A549 (cell line): ENCODE data around the gene LTK. TPM values are rescaled to one million over a fixed set of nuclear protein-coding genes. Genes with fewer than 3 reads are reported as not detected.

ENCODE experiments used
- ATAC-seq, 2 experiments: fragments of 200-7000 bp in 1 of 2; fragments of >200 bp in 1 of 2; cut with Nextera tagmentation in 1 of 2; cut with Tn5 transposase in 1 of 2; 3 replicates each; pipeline versions ENCODE4 v1.8.0 to v1.9.1; 2018 to 2020; ENCODE audit warnings: mild to moderate bottlenecking in 1 of 2, moderate library complexity in 1 of 2
- CTCF ChIA-PET: fragments of 300-600 bp; sonication (Branson Sonifier 250); formaldehyde crosslinking; extraction: SDS; loops from one replicate; lab custom pipeline; 2021; ENCODE audit warnings: antibody characterized with exemption, inconsistent platforms; lab: Yijun Ruan, JAX
- POLR2A ChIA-PET: fragments of 350-600 bp; formaldehyde crosslinking; extraction: SDS; loops from one replicate; lab custom pipeline; 2021; ENCODE audit warnings: antibody characterized with exemption, inconsistent platforms; lab: Yijun Ruan, JAX
- DNase-seq, 2 experiments: peaks; one replicate each; pipeline versions ENCODE4 v3.0.0 to v3.0.0-alpha.2; 2011 to 2016; ENCODE audit warnings: low read depth in 1 of 2, low spot score in 1 of 2
- FAIRE-seq: peaks from 2 replicates; lab custom pipeline; 2011; peaks lifted over from hg19 to GRCh38; lab: Jason Lieb, UNC
- H3K27ac ChIP-seq, 2 experiments: fragments of >200 bp; sonication (Bioruptor Twin); formaldehyde crosslinking; 3 replicates each; pipeline ENCODE4 v1.5.1; 2016 to 2017
- H3K4me1 ChIP-seq: fragments of >200 bp; sonication (Bioruptor Twin); formaldehyde crosslinking; 3 replicates; pipeline ENCODE4 v1.6.1; 2016
- H3K4me2 ChIP-seq: fragments of >200 bp; sonication (Bioruptor Twin); formaldehyde crosslinking; 3 replicates; pipeline ENCODE4 v1.6.1; 2016
- H3K4me3 ChIP-seq: fragments of >200 bp; sonication (Bioruptor Twin); formaldehyde crosslinking; 3 replicates; pipeline ENCODE4 v1.5.1; 2016
- H3K9me3 ChIP-seq: fragments of >200 bp; sonication (Bioruptor Twin); formaldehyde crosslinking; 3 replicates; pipeline ENCODE4 v1.6.1; 2016
- BCL3 ChIP-seq: fragments of >200 bp; sonication (Bioruptor Twin); formaldehyde crosslinking; IDR thresholded peaks from 3 replicates; pipeline ENCODE4 v1.6.1; 2016
- CBX2 ChIP-seq: fragments of 200-600 bp; sonication (generic); IDR thresholded peaks from 2 replicates; pipeline ENCODE4 v1.6.1; 2016; ENCODE audit warnings: low read depth, mild to moderate bottlenecking, borderline replicate concordance
- CEBPB ChIP-seq, 2 experiments: fragments of >200 bp in 1 of 2; sonication (Bioruptor Twin) in 1 of 2; formaldehyde crosslinking in 1 of 2; IDR thresholded peaks; 2 replicates each; pipeline ENCODE4 v1.6.1; 2012 to 2016
- CHD2 ChIP-seq: fragments of 150-350 bp; IDR thresholded peaks from 2 replicates; pipeline ENCODE4 v1.6.1; 2014; ENCODE audit warnings: low read length; ENCODE audit not compliant: partially characterized antibody
- CTCF ChIP-seq: fragments of >200 bp; sonication (Bioruptor Twin); formaldehyde crosslinking; IDR thresholded peaks from 3 replicates; pipeline ENCODE4 v1.5.1; 2016
- EHMT2 ChIP-seq: fragments of 200-600 bp; sonication (generic); IDR thresholded peaks from 2 replicates; pipeline ENCODE4 v1.6.1; 2016; ENCODE audit warnings: antibody characterized with exemption, low read depth, mild to moderate bottlenecking, moderate library complexity
- EP300 ChIP-seq, 2 experiments: fragments of >200 bp; sonication (Bioruptor Twin); formaldehyde crosslinking; IDR thresholded peaks; 2 replicates in 1 of 2; 3 replicates in 1 of 2; pipeline ENCODE4 v1.6.1; 2016 to 2017
- ESRRA ChIP-seq: fragments of 150-350 bp; IDR thresholded peaks from 2 replicates; pipeline ENCODE4 v1.6.1; 2014; ENCODE audit warnings: mild to moderate bottlenecking, low read length, borderline replicate concordance
- FOSB ChIP-seq: fragments of 250-450 bp; sonication (Bioruptor Pico); IDR thresholded peaks from 2 replicates; pipeline ENCODE4 v1.5.0; 2020; ENCODE audit warnings: mild to moderate bottlenecking, moderate library complexity
- HDAC2 ChIP-seq: fragments of 200-600 bp; sonication (generic); IDR thresholded peaks from 2 replicates; pipeline ENCODE4 v1.6.1; 2016
- HES2 ChIP-seq: fragments of >200 bp; sonication (Bioruptor Twin); formaldehyde crosslinking; IDR thresholded peaks from 2 replicates; pipeline ENCODE4 v1.6.1; 2016
- JUN ChIP-seq, 2 experiments: fragments of >200 bp; sonication (Bioruptor Twin); formaldehyde crosslinking; IDR thresholded peaks; 2 replicates in 1 of 2; 3 replicates in 1 of 2; pipeline ENCODE4 v1.6.1; 2016 to 2017
- JUNB ChIP-seq: fragments of >200 bp; sonication (Bioruptor Twin); formaldehyde crosslinking; IDR thresholded peaks from 2 replicates; pipeline ENCODE4 v1.6.1; 2016
- MAFK ChIP-seq: fragments of 450-650 bp; IDR thresholded peaks from 2 replicates; pipeline ENCODE4 v1.6.1; 2014; ENCODE audit not compliant: partially characterized antibody
- MAX ChIP-seq: IDR thresholded peaks from 2 replicates; pipeline ENCODE4 v1.6.1; 2012
- MAZ ChIP-seq: fragments of 150-350 bp; IDR thresholded peaks from 2 replicates; pipeline ENCODE4 v1.6.1; 2014; ENCODE audit warnings: antibody characterized with exemption, low read depth, low read length, borderline replicate concordance
- MYC ChIP-seq: IDR thresholded peaks from 2 replicates; pipeline ENCODE4 v1.6.1; 2012; ENCODE audit warnings: mild to moderate bottlenecking, inconsistent platforms, low read length, improper control_type of control experiment, borderline replicate concordance
- REST ChIP-seq: fragments of 200-600 bp; sonication (generic); IDR thresholded peaks from 2 replicates; pipeline ENCODE4 v1.6.1; 2016; ENCODE audit warnings: antibody characterized with exemption, mild to moderate bottlenecking, moderate library complexity
- RNF2 ChIP-seq: fragments of 200-600 bp; sonication (generic); IDR thresholded peaks from 2 replicates; pipeline ENCODE4 v1.6.1; 2016; ENCODE audit warnings: low read depth, mild to moderate bottlenecking, antibody characterized with exemption, moderate library complexity, borderline replicate concordance
- SREBF2 ChIP-seq: fragments of 450-650 bp; IDR thresholded peaks from 2 replicates; pipeline ENCODE4 v1.6.1; 2014; ENCODE audit warnings: mild to moderate bottlenecking, moderate library complexity
- ZFP36 ChIP-seq: fragments of 450-650 bp; IDR thresholded peaks from 2 replicates; pipeline ENCODE4 v1.6.1; 2014; ENCODE audit warnings: borderline replicate concordance; ENCODE audit not compliant: partially characterized antibody
- ZSCAN20 ChIP-seq: fragments of 250-450 bp; sonication (Bioruptor Pico); IDR thresholded peaks from 2 replicates; pipeline ENCODE4 v1.8.0; 2022; ENCODE audit warnings: mild to moderate bottlenecking, moderate library complexity
- WGBS: methylation state at CpG from one replicate; pipeline ENCODE4 v1.1.6; 2017; ENCODE audit errors: missing lambda C conversion rate; 5-methylcytosine and 5-hydroxymethylcytosine counted together
- polyA plus RNA-seq, 4 experiments: library from polyadenylated mRNA; depleted of rRNA in 3 of 4; stranded (reverse); fragments of >200 nt; fragmentation: RNase III in 1 of 4; extraction: RNeasy Plus Mini Kit Qiagen cat#74134 plus additional on column Dnase treatment in 1 of 4; gene quantifications; 2 replicates in 3 of 4; 3 replicates in 1 of 4; pipeline ENCODE4 v1.2.3, GENCODE V29; 2011 to 2017

Gene LTK
- polyA plus RNA-seq, 2 of the 4 experiments (the other 2 are of a cell fraction): 0.10 to 0.17 TPM

- TF ChIP-seq CBX2: no peak
- no peak for TF ChIP-seq SREBF2
- TF ChIP-seq CTCF: no peak
- no peak for TF ChIP-seq ZFP36
- TF ChIP-seq ZSCAN20 (CRISPR knock-in tag): no peak
- no peak for TF ChIP-seq JUNB
- TF ChIP-seq CEBPB (IDR thresholded peaks at IDR 0.05): no peak
- no peak for TF ChIP-seq MAFK
- no peak for TF ChIP-seq RNF2
- TF ChIP-seq CHD2: no peak
- TF ChIP-seq EP300 (IDR thresholded peaks at IDR 0.05): no peak
- no peak for TF ChIP-seq FOSB
- TF ChIP-seq, all 56 proteins: peak for 0
- CTCF ChIA-PET: interaction anchor here (0.7 to 3.7 kb wide), 2 partner anchors 15 kb away, joined by 3 to 15 read pairs; no protein-coding TSS in a partner anchor
- peaks cover 10% of the 10 kb centered on the region; the same call in 2 of the 3 replicates for H3K4me1 ChIP-seq
- no peak for FAIRE-seq
- POLR2A ChIA-PET: no interaction called here
- 92% methylated on average over 12 of the region's 12 CpGs for WGBS
- no peak overlapping the region for H3K27ac ChIP-seq
- DNase-seq: no peak
- no peak overlapping the region for H3K4me3 ChIP-seq
- H3K4me2 ChIP-seq: no peak overlapping the region
- ATAC-seq: no peak
- no peaks in the 10 kb centered on the region for H3K9me3 ChIP-seq
Observed at GRCh38 chr15:41480396-41481140, 33.1 kb downstream of the LTK start.

GRCh38 chr15:41476416-41477048, 37.1 kb downstream of the LTK start:
- Histone ChIP-seq H3K4me3 (no peak overlapping the region), H3K4me2 (no peak overlapping the region), H3K27ac (peak overlapping the region; percentile 58 to 72; a peak in 4 of 6 replicates), H3K4me1 (peaks cover 16% of the 10 kb centered on the region; the same call in 2 of the 3 replicates), H3K9me3 (no peaks in the 10 kb centered on the region)
- FAIRE-seq (no peak), DNase-seq (no peak), ATAC-seq (no peak)
- ChIA-PET POLR2A (no interaction called here), CTCF (interaction anchor here (0.6 to 2.9 kb wide), 2 partner anchors 9 to 10 kb away, joined by 4 to 20 read pairs; no protein-coding TSS in a partner anchor)
- TF ChIP-seq EHMT2 (no peak), MYC (no peak), JUN (IDR thresholded peaks at IDR 0.05) (no peak), BCL3 (no peak), EP300 (IDR thresholded peaks at IDR 0.05) (no peak), HES2 (no peak), MAFK (no peak), MAX (no peak), MAZ (no peak), HDAC2 (no peak), RNF2 (no peak), REST (no peak), ESRRA (no peak)
- 91% methylated on average over 5 of the region's 5 CpGs for WGBS
